Thymus (tissue), 11 donors: ENCODE results near the gene TACR1. TPM values are rescaled to one million over a fixed set of nuclear protein-coding genes. Genes with fewer than 3 reads are reported as not detected.

ENCODE experiments used
- DNase-seq, 9 donors: peaks; one replicate each; pipeline ENCODE4 v3.0.0-alpha.2; 2013; ENCODE audit warnings: low spot score in 9 of 9, low read depth in 6 of 9, missing footprints in 1 of 9
- H3K27ac ChIP-seq, 2 donors: one replicate each; pipeline ENCODE4 v1.5.1; 2013; ENCODE audit warnings: control low read depth in 1 of 2, low read depth in 1 of 2, low read length in 1 of 2, mild to moderate bottlenecking in 1 of 2, moderate library complexity in 1 of 2
- H3K27me3 ChIP-seq, 2 donors: one replicate each; pipeline ENCODE4 v1.5.1; 2013; ENCODE audit warnings: low read length in 1 of 2; ENCODE audit not compliant: control insufficient read depth in 2 of 2, insufficient read depth in 1 of 2
- H3K36me3 ChIP-seq, 2 donors: one replicate each; pipeline ENCODE4 v1.5.1; 2013; ENCODE audit warnings: low read length in 1 of 2, mild to moderate bottlenecking in 1 of 2, moderate library complexity in 1 of 2; ENCODE audit not compliant: control insufficient read depth in 2 of 2, insufficient read depth in 2 of 2
- H3K4me1 ChIP-seq, 2 donors: one replicate each; pipeline ENCODE4 v1.5.1; 2013; ENCODE audit warnings: low read length in 2 of 2; ENCODE audit not compliant: control insufficient read depth in 2 of 2, insufficient read depth in 2 of 2
- H3K4me3 ChIP-seq, 2 donors: one replicate each; pipeline ENCODE4 v1.5.1; 2013; ENCODE audit warnings: low read length in 2 of 2, control low read depth in 1 of 2, mild to moderate bottlenecking in 1 of 2
- H3K9me3 ChIP-seq, 2 donors: one replicate each; pipeline ENCODE4 v1.5.1; 2013; ENCODE audit warnings: low read length in 1 of 2, mild to moderate bottlenecking in 1 of 2; ENCODE audit not compliant: control insufficient read depth in 2 of 2, insufficient read depth in 1 of 2
- WGBS: extraction: QIAGEN DNeasy Blood & Tissue Kit; methylation state at CpG from one replicate; pipeline ENCODE4 v1.1.7; 2013; 5-methylcytosine and 5-hydroxymethylcytosine counted together
- polyA plus RNA-seq: library from polyadenylated mRNA; stranded (reverse); fragments of 200-250 nt; gene quantifications from one replicate; pipeline ENCODE4 v1.2.3, GENCODE V29; 2013
- total RNA-seq: library from RNA; stranded (reverse); fragments of 120-200 nt; gene quantifications from one replicate; pipeline ENCODE4 v1.2.4, GENCODE V29; 2013
- donor health status: healthy.

The TACR1 gene
- total and polyA plus RNA-seq, 2 donors, result 0.24 to 1.0 TPM

- DNase-seq, result no peak
- H3K27me3 ChIP-seq, result no peaks in the 10 kb centered on the region
- H3K36me3 ChIP-seq, result no peaks in the 10 kb centered on the region
- H3K4me3 ChIP-seq, result no peak overlapping the region
- no peaks in the 10 kb centered on the region for H3K4me1 ChIP-seq
- 96% methylated on average over 3 of the region's 3 CpGs for WGBS
- no peak overlapping the region for H3K27ac ChIP-seq
- H3K9me3 ChIP-seq, result no peaks in the 10 kb centered on the region
These were observed 57.2 kb downstream of the TACR1 start for GRCh38 chr2:75142081-75142480.

- H3K27me3 ChIP-seq, result no peaks in the 10 kb centered on the region
- DNase-seq, result no peak
- no peaks in the 10 kb centered on the region for H3K9me3 ChIP-seq
- no peaks in the 10 kb centered on the region for H3K36me3 ChIP-seq
- no peaks in the 10 kb centered on the region for H3K4me1 ChIP-seq
- WGBS, result 38% methylated on average over 1 of the region's 1 CpG
- no peak overlapping the region for H3K27ac ChIP-seq
- no peak overlapping the region for H3K4me3 ChIP-seq
These were observed 59.0 kb downstream of the TACR1 start for GRCh38 chr2:75140288-75140687.

- H3K27me3 ChIP-seq, result no peaks in the 10 kb centered on the region
- DNase-seq, result no peak
- no peaks in the 10 kb centered on the region for H3K36me3 ChIP-seq
- H3K4me1 ChIP-seq, result no peaks in the 10 kb centered on the region
- H3K4me3 ChIP-seq, result no peak overlapping the region
- H3K9me3 ChIP-seq, result no peaks in the 10 kb centered on the region
- WGBS, result 90% methylated on average over 3 of the region's 3 CpGs
- no peak overlapping the region for H3K27ac ChIP-seq
These were observed 60.1 kb downstream of the TACR1 start for GRCh38 chr2:75139171-75139570.

GRCh38 chr2:75138528-75138927, 60.8 kb downstream of the TACR1 start:
- Histone ChIP-seq H3K36me3 (no peaks in the 10 kb centered on the region), H3K9me3 (no peaks in the 10 kb centered on the region), H3K4me3 (no peak overlapping the region), H3K27me3 (no peaks in the 10 kb centered on the region), H3K4me1 (no peaks in the 10 kb centered on the region), H3K27ac (no peak overlapping the region)
- WGBS, result 96% methylated on average over 1 of the region's 1 CpG
- no peak for DNase-seq

GRCh38 chr2:75135776-75136400, 63.4 kb downstream of the TACR1 start:
- Histone ChIP-seq H3K36me3 (no peaks in the 10 kb centered on the region), H3K9me3 (no peaks in the 10 kb centered on the region), H3K4me1 (no peaks in the 10 kb centered on the region), H3K27ac (no peak overlapping the region), H3K27me3 (no peaks in the 10 kb centered on the region), H3K4me3 (no peak overlapping the region)
- WGBS, result 63% methylated on average over 8 of the region's 8 CpGs
- DNase-seq, result no peak

GRCh38 chr2:75134860-75135259, 64.5 kb downstream of the TACR1 start:
- no peak for DNase-seq
- H3K27ac ChIP-seq, result no peak overlapping the region
- H3K4me1 ChIP-seq, result no peaks in the 10 kb centered on the region

GRCh38 chr2:75133621-75134570, 65.4 kb downstream of the TACR1 start:
- no peak for DNase-seq
- WGBS, result 89% methylated on average over 9 of the region's 9 CpGs
- H3K36me3 ChIP-seq, result no peaks in the 10 kb centered on the region

More at GRCh38 chr2:75134860-75135259, 64.5 kb downstream of the TACR1 start:
- Histone ChIP-seq H3K4me3 (no peak overlapping the region), H3K36me3 (no peaks in the 10 kb centered on the region), H3K9me3 (no peaks in the 10 kb centered on the region), H3K27me3 (no peaks in the 10 kb centered on the region)
- 80% methylated on average over 1 of the region's 1 CpG for WGBS

GRCh38 chr2:75130171-75130570, 69.1 kb downstream of the TACR1 start:
- Histone ChIP-seq H3K4me1 (no peaks in the 10 kb centered on the region), H3K27ac (no peak overlapping the region), H3K9me3 (no peaks in the 10 kb centered on the region), H3K4me3 (no peak overlapping the region), H3K36me3 (no peaks in the 10 kb centered on the region), H3K27me3 (no peaks in the 10 kb centered on the region)
- 19% methylated on average over 1 of the region's 1 CpG for WGBS
- peak in 2 of 9 donors; percentile 22 to 23 for DNase-seq

More at GRCh38 chr2:75133621-75134570, 65.4 kb downstream of the TACR1 start:
- H3K27ac ChIP-seq, result no peak overlapping the region
- no peaks in the 10 kb centered on the region for H3K4me1 ChIP-seq
- no peaks in the 10 kb centered on the region for H3K9me3 ChIP-seq
- no peak overlapping the region for H3K4me3 ChIP-seq
- no peaks in the 10 kb centered on the region for H3K27me3 ChIP-seq

- no peaks in the 10 kb centered on the region for H3K9me3 ChIP-seq
- no peaks in the 10 kb centered on the region for H3K36me3 ChIP-seq
- DNase-seq, result no peak
- no peaks in the 10 kb centered on the region for H3K4me1 ChIP-seq
- H3K27me3 ChIP-seq, result no peaks in the 10 kb centered on the region
- no peak overlapping the region for H3K4me3 ChIP-seq
- WGBS, result 94% methylated on average over 6 of the region's 6 CpGs
- no peak overlapping the region for H3K27ac ChIP-seq
These were observed 75.4 kb downstream of the TACR1 start for GRCh38 chr2:75123876-75124275.
